HEK293 (cell line): Measurements from ENCODE around the gene PADI2.

Experiments
- KLF16 ChIP-seq: fragments of 450-650 bp; formaldehyde crosslinking; IDR thresholded peaks from 2 replicates; pipeline ENCODE4 v1.5.1; 2017; ENCODE audit warnings: missing biosample characterization, missing genetic modification characterization
- KLF8 ChIP-seq: fragments of 450-650 bp; formaldehyde crosslinking; IDR thresholded peaks from 2 replicates; pipeline ENCODE4 v1.5.1; 2016; ENCODE audit warnings: missing biosample characterization, missing genetic modification characterization
- ZNF10 ChIP-seq: fragments of 450-650 bp; formaldehyde crosslinking; IDR thresholded peaks from 2 replicates; pipeline ENCODE4 v1.5.1; 2017; ENCODE audit warnings: missing biosample characterization, missing genetic modification characterization
- ZNF157 ChIP-seq: fragments of 450-650 bp; formaldehyde crosslinking; IDR thresholded peaks from 2 replicates; pipeline ENCODE4 v1.5.1; 2016; ENCODE audit warnings: missing biosample characterization, missing genetic modification characterization
- ZNF2 ChIP-seq: fragments of 450-650 bp; formaldehyde crosslinking; IDR thresholded peaks from 2 replicates; pipeline ENCODE4 v1.5.1; 2016; ENCODE audit warnings: missing biosample characterization, missing genetic modification characterization
- ZNF23 ChIP-seq: fragments of 450-650 bp; formaldehyde crosslinking; IDR thresholded peaks from 2 replicates; pipeline ENCODE4 v1.5.1; 2016; ENCODE audit warnings: missing biosample characterization, missing genetic modification characterization, borderline replicate concordance
- ZNF292 ChIP-seq: fragments of 450-650 bp; formaldehyde crosslinking; IDR thresholded peaks from 2 replicates; pipeline ENCODE4 v1.5.1; 2016; ENCODE audit warnings: low read depth, missing biosample characterization, missing genetic modification characterization, borderline replicate concordance
- ZNF394 ChIP-seq: fragments of 450-650 bp; formaldehyde crosslinking; IDR thresholded peaks from 2 replicates; pipeline ENCODE4 v1.5.1; 2016; ENCODE audit warnings: missing biosample characterization, missing genetic modification characterization, mild to moderate bottlenecking, moderate library complexity, borderline replicate concordance
- ZNF596 ChIP-seq: fragments of 450-650 bp; IDR thresholded peaks from 2 replicates; pipeline ENCODE4 v1.5.0; 2018; ENCODE audit warnings: missing biosample characterization, mild to moderate bottlenecking, missing genetic modification characterization, moderate library complexity
- ZNF658 ChIP-seq: fragments of 450-650 bp; formaldehyde crosslinking; IDR thresholded peaks from 2 replicates; pipeline ENCODE4; 2016; ENCODE audit warnings: missing biosample characterization, missing genetic modification characterization
- ZNF677 ChIP-seq: fragments of 450-650 bp; IDR thresholded peaks from 2 replicates; pipeline ENCODE4 v1.5.0; 2018; ENCODE audit warnings: missing biosample characterization, mild to moderate bottlenecking, missing genetic modification characterization, moderate library complexity
- ZNF707 ChIP-seq: fragments of 450-650 bp; formaldehyde crosslinking; IDR thresholded peaks from 2 replicates; pipeline ENCODE4 v1.5.1; 2016; ENCODE audit warnings: missing biosample characterization, missing genetic modification characterization
- ZSCAN23 ChIP-seq: fragments of 450-650 bp; formaldehyde crosslinking; IDR thresholded peaks from 2 replicates; pipeline ENCODE4 v1.5.1; 2016; ENCODE audit warnings: missing biosample characterization, missing genetic modification characterization
- TF ChIP-seq, protein P1 (sequence below): fragments of 450-650 bp; formaldehyde crosslinking; conservative IDR thresholded peaks from 2 replicates; pipeline ENCODE4 v1.5.1; 2016; ENCODE audit warnings: low read depth, missing biosample characterization, missing genetic modification characterization
- TF ChIP-seq, protein P2 (sequence below): fragments of 450-650 bp; formaldehyde crosslinking; IDR thresholded peaks from 2 replicates; pipeline ENCODE4 v1.5.1; 2016; ENCODE audit warnings: missing biosample characterization, missing genetic modification characterization
- TF ChIP-seq, protein P3 (sequence below): fragments of 450-650 bp; formaldehyde crosslinking; IDR thresholded peaks from 2 replicates; pipeline ENCODE4 v1.5.1; 2016; ENCODE audit warnings: missing biosample characterization, missing genetic modification characterization, borderline replicate concordance
- TF ChIP-seq, protein P4 (sequence below): fragments of 450-650 bp; formaldehyde crosslinking; IDR thresholded peaks from 2 replicates; pipeline ENCODE4 v1.5.1; 2016; ENCODE audit warnings: missing biosample characterization, missing genetic modification characterization, borderline replicate concordance
- TF ChIP-seq, protein P5 (sequence below): fragments of 450-650 bp; formaldehyde crosslinking; IDR thresholded peaks from 2 replicates; pipeline ENCODE4 v1.5.1; 2016; ENCODE audit warnings: missing biosample characterization, missing genetic modification characterization
- TF ChIP-seq, protein P6 (sequence below): fragments of 450-650 bp; formaldehyde crosslinking; IDR thresholded peaks from 2 replicates; pipeline ENCODE4 v1.5.1; 2016; ENCODE audit warnings: missing biosample characterization, missing genetic modification characterization

PADI2 gene

DNA sequence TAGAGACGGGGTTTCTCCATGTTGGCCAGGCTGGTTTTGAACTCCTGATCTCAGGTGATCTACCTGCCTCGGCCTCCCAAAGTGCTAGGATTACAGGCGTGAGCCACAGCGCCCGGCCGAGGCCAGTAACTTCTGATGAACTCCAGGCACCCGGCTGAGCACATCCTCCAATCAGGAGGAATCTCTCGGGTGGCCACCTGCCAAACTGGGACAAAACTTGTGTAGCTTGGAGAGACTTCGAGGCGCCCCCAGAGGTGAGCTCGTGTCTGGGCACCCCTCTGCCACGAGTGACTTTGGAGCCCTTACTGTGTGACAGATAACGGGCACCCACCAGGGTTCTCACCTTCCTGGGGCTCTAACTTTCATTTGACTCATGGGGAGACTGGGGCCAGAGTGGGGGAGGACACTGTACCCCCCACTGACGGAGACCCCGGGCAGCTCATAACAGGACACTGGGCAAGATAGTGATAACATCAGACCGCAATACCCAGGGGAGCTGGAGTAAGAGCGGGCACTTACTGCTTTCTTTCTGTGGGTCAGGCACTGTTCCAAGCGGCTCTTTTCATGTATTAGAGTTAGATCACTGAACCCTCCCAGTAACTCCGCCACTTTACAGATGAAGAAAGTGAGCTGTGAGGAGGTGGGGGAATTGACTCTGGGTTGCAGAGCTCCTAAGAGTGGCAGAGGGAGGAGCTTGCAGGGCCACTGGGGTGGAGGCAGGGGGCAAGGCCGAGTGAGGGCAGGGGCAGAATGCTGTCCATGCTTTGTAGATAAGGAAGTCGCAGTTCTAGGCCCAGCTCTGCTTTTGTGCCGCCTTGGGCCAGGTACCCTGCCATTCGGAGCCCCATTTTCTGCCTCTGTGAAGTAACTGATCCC, 1.9 kb upstream of the PADI2 start (continued):
- TF ChIP-seq, protein P1, sequence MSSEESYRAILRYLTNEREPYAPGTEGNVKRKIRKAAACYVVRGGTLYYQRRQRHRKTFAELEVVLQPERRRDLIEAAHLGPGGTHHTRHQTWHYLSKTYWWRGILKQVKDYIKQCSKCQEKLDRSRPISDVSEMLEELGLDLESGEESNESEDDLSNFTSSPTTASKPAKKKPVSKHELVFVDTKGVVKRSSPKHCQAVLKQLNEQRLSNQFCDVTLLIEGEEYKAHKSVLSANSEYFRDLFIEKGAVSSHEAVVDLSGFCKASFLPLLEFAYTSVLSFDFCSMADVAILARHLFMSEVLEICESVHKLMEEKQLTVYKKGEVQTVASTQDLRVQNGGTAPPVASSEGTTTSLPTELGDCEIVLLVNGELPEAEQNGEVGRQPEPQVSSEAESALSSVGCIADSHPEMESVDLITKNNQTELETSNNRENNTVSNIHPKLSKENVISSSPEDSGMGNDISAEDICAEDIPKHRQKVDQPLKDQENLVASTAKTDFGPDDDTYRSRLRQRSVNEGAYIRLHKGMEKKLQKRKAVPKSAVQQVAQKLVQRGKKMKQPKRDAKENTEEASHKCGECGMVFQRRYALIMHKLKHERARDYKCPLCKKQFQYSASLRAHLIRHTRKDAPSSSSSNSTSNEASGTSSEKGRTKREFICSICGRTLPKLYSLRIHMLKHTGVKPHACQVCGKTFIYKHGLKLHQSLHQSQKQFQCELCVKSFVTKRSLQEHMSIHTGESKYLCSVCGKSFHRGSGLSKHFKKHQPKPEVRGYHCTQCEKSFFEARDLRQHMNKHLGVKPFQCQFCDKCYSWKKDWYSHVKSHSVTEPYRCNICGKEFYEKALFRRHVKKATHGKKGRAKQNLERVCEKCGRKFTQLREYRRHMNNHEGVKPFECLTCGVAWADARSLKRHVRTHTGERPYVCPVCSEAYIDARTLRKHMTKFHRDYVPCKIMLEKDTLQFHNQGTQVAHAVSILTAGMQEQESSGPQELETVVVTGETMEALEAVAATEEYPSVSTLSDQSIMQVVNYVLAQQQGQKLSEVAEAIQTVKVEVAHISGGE (tag by site-specific recombination) = no peak
- TF ChIP-seq, protein P2, sequence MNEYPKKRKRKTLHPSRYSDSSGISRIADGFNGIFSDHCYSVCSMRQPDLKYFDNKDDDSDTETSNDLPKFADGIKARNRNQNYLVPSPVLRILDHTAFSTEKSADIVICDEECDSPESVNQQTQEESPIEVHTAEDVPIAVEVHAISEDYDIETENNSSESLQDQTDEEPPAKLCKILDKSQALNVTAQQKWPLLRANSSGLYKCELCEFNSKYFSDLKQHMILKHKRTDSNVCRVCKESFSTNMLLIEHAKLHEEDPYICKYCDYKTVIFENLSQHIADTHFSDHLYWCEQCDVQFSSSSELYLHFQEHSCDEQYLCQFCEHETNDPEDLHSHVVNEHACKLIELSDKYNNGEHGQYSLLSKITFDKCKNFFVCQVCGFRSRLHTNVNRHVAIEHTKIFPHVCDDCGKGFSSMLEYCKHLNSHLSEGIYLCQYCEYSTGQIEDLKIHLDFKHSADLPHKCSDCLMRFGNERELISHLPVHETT (tag by site-specific recombination) = no peak
- TF ChIP-seq ZNF23 (no peak), KLF8 (tag by site-specific recombination) (peak; percentile 63), ZSCAN23 (tag by site-specific recombination) (peak; percentile 50; the same call in 1 of the 2 replicates), ZNF707 (tag by site-specific recombination) (no peak), ZNF10 (tag by site-specific recombination) (0 out of 2 replicates have a peak, but pooled peaks have one; percentile 9), ZNF394 (tag by site-specific recombination) (peak; percentile 47; the same call in 1 of the 2 replicates), ZNF677 (tag by site-specific recombination) (no peak), ZNF658 (tag by site-specific recombination) (no peak), ZNF292 (tag by site-specific recombination) (no peak), KLF16 (tag by site-specific recombination) (no peak), ZNF157 (no peak), ZNF2 (tag by site-specific recombination) (no peak), ZNF596 (tag by site-specific recombination) (peak; percentile 46; the same call in 1 of the 2 replicates)
- TF ChIP-seq, protein P3, sequence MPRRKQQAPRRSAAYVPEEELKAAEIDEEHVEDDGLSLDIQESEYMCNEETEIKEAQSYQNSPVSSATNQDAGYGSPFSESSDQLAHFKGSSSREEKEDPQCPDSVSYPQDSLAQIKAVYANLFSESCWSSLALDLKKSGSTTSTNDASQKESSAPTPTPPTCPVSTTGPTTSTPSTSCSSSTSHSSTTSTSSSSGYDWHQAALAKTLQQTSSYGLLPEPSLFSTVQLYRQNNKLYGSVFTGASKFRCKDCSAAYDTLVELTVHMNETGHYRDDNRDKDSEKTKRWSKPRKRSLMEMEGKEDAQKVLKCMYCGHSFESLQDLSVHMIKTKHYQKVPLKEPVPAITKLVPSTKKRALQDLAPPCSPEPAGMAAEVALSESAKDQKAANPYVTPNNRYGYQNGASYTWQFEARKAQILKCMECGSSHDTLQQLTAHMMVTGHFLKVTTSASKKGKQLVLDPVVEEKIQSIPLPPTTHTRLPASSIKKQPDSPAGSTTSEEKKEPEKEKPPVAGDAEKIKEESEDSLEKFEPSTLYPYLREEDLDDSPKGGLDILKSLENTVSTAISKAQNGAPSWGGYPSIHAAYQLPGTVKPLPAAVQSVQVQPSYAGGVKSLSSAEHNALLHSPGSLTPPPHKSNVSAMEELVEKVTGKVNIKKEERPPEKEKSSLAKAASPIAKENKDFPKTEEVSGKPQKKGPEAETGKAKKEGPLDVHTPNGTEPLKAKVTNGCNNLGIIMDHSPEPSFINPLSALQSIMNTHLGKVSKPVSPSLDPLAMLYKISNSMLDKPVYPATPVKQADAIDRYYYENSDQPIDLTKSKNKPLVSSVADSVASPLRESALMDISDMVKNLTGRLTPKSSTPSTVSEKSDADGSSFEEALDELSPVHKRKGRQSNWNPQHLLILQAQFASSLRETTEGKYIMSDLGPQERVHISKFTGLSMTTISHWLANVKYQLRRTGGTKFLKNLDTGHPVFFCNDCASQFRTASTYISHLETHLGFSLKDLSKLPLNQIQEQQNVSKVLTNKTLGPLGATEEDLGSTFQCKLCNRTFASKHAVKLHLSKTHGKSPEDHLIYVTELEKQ = peak; percentile 43; the same call in 1 of the 2 replicates
- TF ChIP-seq, protein P4, sequence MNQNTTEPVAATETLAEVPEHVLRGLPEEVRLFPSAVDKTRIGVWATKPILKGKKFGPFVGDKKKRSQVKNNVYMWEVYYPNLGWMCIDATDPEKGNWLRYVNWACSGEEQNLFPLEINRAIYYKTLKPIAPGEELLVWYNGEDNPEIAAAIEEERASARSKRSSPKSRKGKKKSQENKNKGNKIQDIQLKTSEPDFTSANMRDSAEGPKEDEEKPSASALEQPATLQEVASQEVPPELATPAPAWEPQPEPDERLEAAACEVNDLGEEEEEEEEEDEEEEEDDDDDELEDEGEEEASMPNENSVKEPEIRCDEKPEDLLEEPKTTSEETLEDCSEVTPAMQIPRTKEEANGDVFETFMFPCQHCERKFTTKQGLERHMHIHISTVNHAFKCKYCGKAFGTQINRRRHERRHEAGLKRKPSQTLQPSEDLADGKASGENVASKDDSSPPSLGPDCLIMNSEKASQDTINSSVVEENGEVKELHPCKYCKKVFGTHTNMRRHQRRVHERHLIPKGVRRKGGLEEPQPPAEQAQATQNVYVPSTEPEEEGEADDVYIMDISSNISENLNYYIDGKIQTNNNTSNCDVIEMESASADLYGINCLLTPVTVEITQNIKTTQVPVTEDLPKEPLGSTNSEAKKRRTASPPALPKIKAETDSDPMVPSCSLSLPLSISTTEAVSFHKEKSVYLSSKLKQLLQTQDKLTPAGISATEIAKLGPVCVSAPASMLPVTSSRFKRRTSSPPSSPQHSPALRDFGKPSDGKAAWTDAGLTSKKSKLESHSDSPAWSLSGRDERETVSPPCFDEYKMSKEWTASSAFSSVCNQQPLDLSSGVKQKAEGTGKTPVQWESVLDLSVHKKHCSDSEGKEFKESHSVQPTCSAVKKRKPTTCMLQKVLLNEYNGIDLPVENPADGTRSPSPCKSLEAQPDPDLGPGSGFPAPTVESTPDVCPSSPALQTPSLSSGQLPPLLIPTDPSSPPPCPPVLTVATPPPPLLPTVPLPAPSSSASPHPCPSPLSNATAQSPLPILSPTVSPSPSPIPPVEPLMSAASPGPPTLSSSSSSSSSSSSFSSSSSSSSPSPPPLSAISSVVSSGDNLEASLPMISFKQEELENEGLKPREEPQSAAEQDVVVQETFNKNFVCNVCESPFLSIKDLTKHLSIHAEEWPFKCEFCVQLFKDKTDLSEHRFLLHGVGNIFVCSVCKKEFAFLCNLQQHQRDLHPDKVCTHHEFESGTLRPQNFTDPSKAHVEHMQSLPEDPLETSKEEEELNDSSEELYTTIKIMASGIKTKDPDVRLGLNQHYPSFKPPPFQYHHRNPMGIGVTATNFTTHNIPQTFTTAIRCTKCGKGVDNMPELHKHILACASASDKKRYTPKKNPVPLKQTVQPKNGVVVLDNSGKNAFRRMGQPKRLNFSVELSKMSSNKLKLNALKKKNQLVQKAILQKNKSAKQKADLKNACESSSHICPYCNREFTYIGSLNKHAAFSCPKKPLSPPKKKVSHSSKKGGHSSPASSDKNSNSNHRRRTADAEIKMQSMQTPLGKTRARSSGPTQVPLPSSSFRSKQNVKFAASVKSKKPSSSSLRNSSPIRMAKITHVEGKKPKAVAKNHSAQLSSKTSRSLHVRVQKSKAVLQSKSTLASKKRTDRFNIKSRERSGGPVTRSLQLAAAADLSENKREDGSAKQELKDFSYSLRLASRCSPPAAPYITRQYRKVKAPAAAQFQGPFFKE (tag by site-specific recombination) = no peak
- TF ChIP-seq, protein P5, sequence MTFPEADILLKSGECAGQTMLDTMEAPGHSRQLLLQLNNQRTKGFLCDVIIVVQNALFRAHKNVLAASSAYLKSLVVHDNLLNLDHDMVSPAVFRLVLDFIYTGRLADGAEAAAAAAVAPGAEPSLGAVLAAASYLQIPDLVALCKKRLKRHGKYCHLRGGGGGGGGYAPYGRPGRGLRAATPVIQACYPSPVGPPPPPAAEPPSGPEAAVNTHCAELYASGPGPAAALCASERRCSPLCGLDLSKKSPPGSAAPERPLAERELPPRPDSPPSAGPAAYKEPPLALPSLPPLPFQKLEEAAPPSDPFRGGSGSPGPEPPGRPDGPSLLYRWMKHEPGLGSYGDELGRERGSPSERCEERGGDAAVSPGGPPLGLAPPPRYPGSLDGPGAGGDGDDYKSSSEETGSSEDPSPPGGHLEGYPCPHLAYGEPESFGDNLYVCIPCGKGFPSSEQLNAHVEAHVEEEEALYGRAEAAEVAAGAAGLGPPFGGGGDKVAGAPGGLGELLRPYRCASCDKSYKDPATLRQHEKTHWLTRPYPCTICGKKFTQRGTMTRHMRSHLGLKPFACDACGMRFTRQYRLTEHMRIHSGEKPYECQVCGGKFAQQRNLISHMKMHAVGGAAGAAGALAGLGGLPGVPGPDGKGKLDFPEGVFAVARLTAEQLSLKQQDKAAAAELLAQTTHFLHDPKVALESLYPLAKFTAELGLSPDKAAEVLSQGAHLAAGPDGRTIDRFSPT (tag by site-specific recombination) = no peak
- TF ChIP-seq, protein P6, sequence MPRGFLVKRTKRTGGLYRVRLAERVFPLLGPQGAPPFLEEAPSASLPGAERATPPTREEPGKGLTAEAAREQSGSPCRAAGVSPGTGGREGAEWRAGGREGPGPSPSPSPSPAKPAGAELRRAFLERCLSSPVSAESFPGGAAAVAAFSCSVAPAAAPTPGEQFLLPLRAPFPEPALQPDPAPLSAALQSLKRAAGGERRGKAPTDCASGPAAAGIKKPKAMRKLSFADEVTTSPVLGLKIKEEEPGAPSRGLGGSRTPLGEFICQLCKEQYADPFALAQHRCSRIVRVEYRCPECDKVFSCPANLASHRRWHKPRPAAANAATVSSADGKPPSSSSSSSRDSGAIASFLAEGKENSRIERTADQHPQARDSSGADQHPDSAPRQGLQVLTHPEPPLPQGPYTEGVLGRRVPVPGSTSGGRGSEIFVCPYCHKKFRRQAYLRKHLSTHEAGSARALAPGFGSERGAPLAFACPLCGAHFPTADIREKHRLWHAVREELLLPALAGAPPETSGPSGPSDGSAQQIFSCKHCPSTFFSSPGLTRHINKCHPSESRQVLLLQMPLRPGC = no peak
